Kidney (tissue), 14 donors: ENCODE results near the gene OR8B12. TPM values are rescaled to one million over a fixed set of nuclear protein-coding genes. Genes with fewer than 3 reads are reported as not detected.

ENCODE experiments used
- DNase-seq, 5 donors: peaks; one replicate each; pipeline ENCODE4 v3.0.0-alpha.2; 2013 to 2020
- FAIRE-seq: peaks from 2 replicates; lab custom pipeline; 2012; peaks lifted over from hg19 to GRCh38; lab: Jason Lieb, UNC
- H3K27ac ChIP-seq, 2 donors: one replicate each; pipeline ENCODE4 v1.7.0; 2013; ENCODE audit warnings: low read depth in 2 of 2, low read length in 2 of 2, inconsistent platforms in 1 of 2
- H3K27me3 ChIP-seq: one replicate; pipeline ENCODE4 v1.7.1; 2013; ENCODE audit warnings: low read length, inconsistent platforms; ENCODE audit not compliant: control insufficient read depth, insufficient read depth
- H3K36me3 ChIP-seq, 3 donors: one replicate each; pipeline versions ENCODE4 v1.7.0 to v1.7.1; 2013; ENCODE audit warnings: low read length in 3 of 3, control low read depth in 1 of 3, inconsistent platforms in 1 of 3; ENCODE audit not compliant: insufficient read depth in 3 of 3, control insufficient read depth in 2 of 3
- H3K4me1 ChIP-seq, 3 donors: one replicate each; pipeline versions ENCODE4 v1.7.0 to v1.7.1; 2013; ENCODE audit warnings: low read length in 3 of 3, inconsistent platforms in 1 of 3, low read depth in 1 of 3; ENCODE audit not compliant: control insufficient read depth in 2 of 3, insufficient read depth in 2 of 3
- H3K4me3 ChIP-seq, 3 donors: one replicate each; pipeline versions ENCODE4 v1.7.0 to v1.8.1; 2013; ENCODE audit warnings: low read length in 3 of 3, control low read depth in 1 of 3, inconsistent platforms in 1 of 3
- H3K9ac ChIP-seq, 3 donors: one replicate each; pipeline versions ENCODE4 v1.7.0 to v1.7.1; 2013; ENCODE audit warnings: low read length in 3 of 3, control low read depth in 1 of 3, inconsistent platforms in 1 of 3
- H3K9me3 ChIP-seq, 3 donors: one replicate each; pipeline versions ENCODE4 v1.7.0 to v1.7.1; 2013; ENCODE audit warnings: low read length in 3 of 3, control low read depth in 1 of 3, inconsistent platforms in 1 of 3; ENCODE audit not compliant: control insufficient read depth in 2 of 3, insufficient read depth in 1 of 3
- intact Hi-C: fragments of 100-400 bp; cut with DNase I; formaldehyde crosslinking; loops from one replicate; pipeline ENCODE4 v1.11.1; 2022
- polyA plus RNA-seq: library from polyadenylated mRNA; stranded (reverse); fragments of 350-450 nt; fragmentation: Illumina TruSeq; extraction: RNeasy Lipid Tissue Mini Kit (QIAGEN cat#74804); gene quantifications from one replicate; pipeline ENCODE4 v1.2.3, GENCODE V29; 2014; ENCODE audit warnings: low read depth, low replicate concordance; ENCODE audit not compliant: insufficient read depth
- total RNA-seq: library from RNA; stranded (reverse); fragmentation: NEBNext Ultra II Directional; extraction: Animal tissue kit (Norgen Biotek cat#: 25700); gene quantifications from one replicate; pipeline ENCODE4 v1.2.1, GENCODE V29; 2021
- TF ChIP-seq, protein P1 (sequence below): IDR thresholded peaks from 3 replicates; pipeline ENCODE4 v1.5.1; 2012; ENCODE audit warnings: mild to moderate bottlenecking, moderate library complexity, borderline replicate concordance; ENCODE audit not compliant: insufficient read depth; ENCODE audit errors: extremely low read depth
- donor health status: control.
- donor health status: control.
- donor health status: control.
- donor health status: control.
- donor health status: control.
- donor health status: DM: yes; HTN: yes; CAD: no.
- donor health status: Normal renal cell carcinoma (clear cell type).

The OR8B12 gene
- total and polyA plus RNA-seq, 2 donors from 2014 or later: not detected

DNA sequence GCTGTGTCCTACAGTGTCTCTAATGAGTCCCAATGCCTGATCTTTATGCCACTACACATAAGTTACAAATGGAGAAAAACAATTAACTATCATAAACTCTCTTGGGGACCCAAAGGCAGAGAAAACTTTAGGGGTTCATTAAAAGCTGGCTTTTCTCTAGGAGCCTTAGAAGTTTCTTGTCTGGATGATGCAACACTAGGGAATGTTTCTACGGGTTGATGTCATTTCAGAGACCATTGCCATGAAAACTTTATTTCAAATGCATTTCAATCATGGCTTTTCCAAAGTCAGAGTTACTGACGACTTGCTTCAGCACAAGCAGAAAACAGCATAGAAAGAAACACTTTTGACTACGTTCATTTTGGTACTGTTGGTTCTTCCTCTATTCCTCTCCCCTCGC, 8.5 kb upstream of the OR8B12 start:
- no peaks in the 10 kb centered on the region for H3K4me1 ChIP-seq
- no peak overlapping the region for H3K4me3 ChIP-seq
- DNase-seq: no peak
- TF ChIP-seq, protein P1, sequence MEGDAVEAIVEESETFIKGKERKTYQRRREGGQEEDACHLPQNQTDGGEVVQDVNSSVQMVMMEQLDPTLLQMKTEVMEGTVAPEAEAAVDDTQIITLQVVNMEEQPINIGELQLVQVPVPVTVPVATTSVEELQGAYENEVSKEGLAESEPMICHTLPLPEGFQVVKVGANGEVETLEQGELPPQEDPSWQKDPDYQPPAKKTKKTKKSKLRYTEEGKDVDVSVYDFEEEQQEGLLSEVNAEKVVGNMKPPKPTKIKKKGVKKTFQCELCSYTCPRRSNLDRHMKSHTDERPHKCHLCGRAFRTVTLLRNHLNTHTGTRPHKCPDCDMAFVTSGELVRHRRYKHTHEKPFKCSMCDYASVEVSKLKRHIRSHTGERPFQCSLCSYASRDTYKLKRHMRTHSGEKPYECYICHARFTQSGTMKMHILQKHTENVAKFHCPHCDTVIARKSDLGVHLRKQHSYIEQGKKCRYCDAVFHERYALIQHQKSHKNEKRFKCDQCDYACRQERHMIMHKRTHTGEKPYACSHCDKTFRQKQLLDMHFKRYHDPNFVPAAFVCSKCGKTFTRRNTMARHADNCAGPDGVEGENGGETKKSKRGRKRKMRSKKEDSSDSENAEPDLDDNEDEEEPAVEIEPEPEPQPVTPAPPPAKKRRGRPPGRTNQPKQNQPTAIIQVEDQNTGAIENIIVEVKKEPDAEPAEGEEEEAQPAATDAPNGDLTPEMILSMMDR: no peak
- intact Hi-C loops: no loop called here
- H3K36me3 ChIP-seq: no peaks in the 10 kb centered on the region
- FAIRE-seq: no peak
- no peak overlapping the region for H3K9ac ChIP-seq
- H3K27ac ChIP-seq: no peak overlapping the region
- H3K9me3 ChIP-seq: peaks cover 0 to 3% (median 0%) of the 10 kb centered on the region in 3 donors
- H3K27me3 ChIP-seq: no peaks in the 10 kb centered on the region

DNA sequence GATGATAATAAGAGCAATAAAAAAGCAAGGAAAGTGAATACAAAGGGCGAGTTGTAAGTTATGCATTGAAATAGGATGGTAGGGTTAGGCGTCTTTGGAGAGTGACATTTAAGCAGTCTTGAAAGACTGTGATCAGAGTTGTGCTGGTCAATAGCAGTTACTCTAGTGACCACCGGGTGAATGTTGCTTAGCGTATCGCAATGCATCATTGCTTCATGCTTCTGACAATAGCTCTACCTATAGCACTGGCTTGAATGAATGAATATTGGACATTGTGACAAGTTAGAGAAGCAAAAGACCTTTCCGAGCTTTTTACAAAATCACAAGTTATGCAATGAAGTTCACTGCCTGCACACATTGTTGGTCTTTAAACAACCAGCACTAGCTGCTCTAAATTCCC, 7.7 kb upstream of the OR8B12 start:
- no peak for DNase-seq
- FAIRE-seq: no peak
- intact Hi-C loops: no loop called here
- Histone ChIP-seq H3K4me1 (no peaks in the 10 kb centered on the region), H3K9me3 (peaks cover 0 to 1% (median 0%) of the 10 kb centered on the region in 3 donors), H3K27ac (no peak overlapping the region), H3K27me3 (no peaks in the 10 kb centered on the region), H3K4me3 (no peak overlapping the region), H3K36me3 (no peaks in the 10 kb centered on the region), H3K9ac (no peak overlapping the region)
- TF ChIP-seq, protein P1: no peak

DNA sequence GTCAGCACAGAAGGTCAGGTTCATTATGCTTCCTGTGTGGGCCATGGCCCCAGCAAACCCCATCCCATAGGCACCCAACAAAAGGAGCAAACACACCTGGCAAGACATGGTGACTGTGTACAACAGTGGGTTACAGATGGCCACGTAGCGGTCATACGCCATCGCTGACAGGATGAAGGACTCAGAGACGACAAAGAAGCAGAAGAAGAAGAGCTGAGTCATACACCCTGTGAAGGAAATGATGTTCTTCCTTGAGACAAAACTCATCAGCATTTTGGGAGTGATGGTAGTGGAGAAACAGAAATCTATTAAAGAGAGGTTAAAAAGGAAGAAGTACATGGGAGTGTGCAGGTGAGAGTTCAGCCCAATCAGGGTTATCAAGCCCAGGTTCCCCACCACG, 309 bp downstream of the OR8B12 start:
- TF ChIP-seq, protein P1: no peak
- FAIRE-seq (no peak), DNase-seq (no peak)
- Histone ChIP-seq H3K4me3 (no peak overlapping the region), H3K9ac (no peak overlapping the region), H3K27me3 (no peaks in the 10 kb centered on the region), H3K9me3 (no peaks in the 10 kb centered on the region), H3K36me3 (no peaks in the 10 kb centered on the region), H3K27ac (no peak overlapping the region), H3K4me1 (no peaks in the 10 kb centered on the region)
- intact Hi-C loops: no loop called here

GRCh38 chr11:124541204-124541603, 2.2 kb downstream of the OR8B12 start:
- no peak overlapping the region for H3K9ac ChIP-seq
- no peak for FAIRE-seq
- no peak overlapping the region for H3K4me3 ChIP-seq
- DNase-seq: no peak
- H3K27ac ChIP-seq: no peak overlapping the region
- H3K4me1 ChIP-seq: no peaks in the 10 kb centered on the region
- no peaks in the 10 kb centered on the region for H3K27me3 ChIP-seq
- TF ChIP-seq, protein P1: no peak
- no peaks in the 10 kb centered on the region for H3K36me3 ChIP-seq
- no peaks in the 10 kb centered on the region for H3K9me3 ChIP-seq
- intact Hi-C loops: no loop called here
